Measurements from ENCODE around the gene PLA2G4E.

GRCh38 chr15:41975669-41976068, 45.2 kb downstream of the PLA2G4E start:
- TF ChIP-seq POLR2A (IDR thresholded peaks at IDR 0.05; ENCODE audit: low read length), result no peak
- no peak for TF ChIP-seq GATA1 (IDR thresholded peaks at IDR 0.05; ENCODE audit: low read depth, low read length)
